ENCODE data around the gene STAP2.
"Not testable (repeated sequence)": the region's sequence is repeated elsewhere in the genome, so short reads cannot be mapped to it uniquely, and the experiment has no call there.

The STAP2 gene

GRCh38 chr19:4279530-4280422 is 58.9 kb downstream of the STAP2 start:
- H3K27me3 ChIP-seq (ENCODE audit: control insufficient read depth in 1 of 2, insufficient read depth in 2 of 2, low read length in 2 of 2), result peaks cover 32 to 35% of the 10 kb centered on the region in 2 donors

GRCh38 chr19:4279267-4279529 is 59.4 kb downstream of the STAP2 start:
- H3K27ac ChIP-seq (ENCODE audit: low read depth, low read length), result no peak overlapping the region
- no peak overlapping the region for H3K9ac ChIP-seq (ENCODE audit: low read depth in 1 of 2, low read length in 2 of 2)
- H3K36me3 ChIP-seq (ENCODE audit: control insufficient read depth in 1 of 2, insufficient read depth in 2 of 2, low read length in 2 of 2), result no peaks in the 10 kb centered on the region
- peaks cover 32 to 35% of the 10 kb centered on the region in 2 donors for H3K27me3 ChIP-seq (ENCODE audit: control insufficient read depth in 1 of 2, insufficient read depth in 2 of 2, low read length in 2 of 2)
- no peaks in the 10 kb centered on the region for H3K9me3 ChIP-seq (ENCODE audit: control insufficient read depth in 1 of 2, low read length in 2 of 2)
- no peak overlapping the region for H3K4me3 ChIP-seq (ENCODE audit: low read depth in 1 of 2, low read length in 2 of 2)
- H3K4me1 ChIP-seq (ENCODE audit: control insufficient read depth in 1 of 2, insufficient read depth in 2 of 2, low read length in 2 of 2), result peaks cover 0 to 4% of the 10 kb centered on the region in 2 donors

More at GRCh38 chr19:4279530-4280422, 58.9 kb downstream of the STAP2 start:
- H3K9ac ChIP-seq (ENCODE audit: low read depth in 1 of 2, low read length in 2 of 2), result no peak overlapping the region
- H3K9me3 ChIP-seq (ENCODE audit: control insufficient read depth in 1 of 2, low read length in 2 of 2), result no peaks in the 10 kb centered on the region
- H3K27ac ChIP-seq (ENCODE audit: low read depth, low read length), result no peak overlapping the region
- H3K36me3 ChIP-seq (ENCODE audit: control insufficient read depth in 1 of 2, insufficient read depth in 2 of 2, low read length in 2 of 2), result no peaks in the 10 kb centered on the region
- H3K4me3 ChIP-seq (ENCODE audit: low read depth in 1 of 2, low read length in 2 of 2), result no peak overlapping the region
- H3K4me1 ChIP-seq (ENCODE audit: control insufficient read depth in 1 of 2, insufficient read depth in 2 of 2, low read length in 2 of 2), result peaks cover 0 to 4% of the 10 kb centered on the region in 2 donors

GRCh38 chr19:4278419-4279266 is 60.0 kb downstream of the STAP2 start, which contains the start of gene SHD:
SHD (plus strand) TSS chr19:4279266; CDS start chr19:4280064, 798 bp downstream.
- Histone ChIP-seq H3K4me1 (ENCODE audit: control insufficient read depth in 1 of 2, insufficient read depth in 2 of 2, low read length in 2 of 2) (peaks cover 0 to 4% of the 10 kb centered on the region in 2 donors), H3K27me3 (ENCODE audit: control insufficient read depth in 1 of 2, insufficient read depth in 2 of 2, low read length in 2 of 2) (peaks cover 32 to 35% of the 10 kb centered on the region in 2 donors), H3K9me3 (ENCODE audit: control insufficient read depth in 1 of 2, low read length in 2 of 2) (no peaks in the 10 kb centered on the region), H3K27ac (ENCODE audit: low read depth, low read length) (no peak within 1 kb of the TSS), H3K4me3 (ENCODE audit: low read depth in 1 of 2, low read length in 2 of 2) (no peak within 1 kb of the TSS), H3K9ac (ENCODE audit: low read depth in 1 of 2, low read length in 2 of 2) (no peak within 1 kb of the TSS), H3K36me3 (ENCODE audit: control insufficient read depth in 1 of 2, insufficient read depth in 2 of 2, low read length in 2 of 2) (no peaks in the 10 kb centered on the region)

- H3K27me3 ChIP-seq (ENCODE audit: control insufficient read depth in 1 of 2, insufficient read depth in 2 of 2, low read length in 2 of 2), result peaks cover 29 to 33% of the 10 kb centered on the region in 2 donors
- H3K4me3 ChIP-seq (ENCODE audit: low read depth in 1 of 2, low read length in 2 of 2), result no peak overlapping the region
- H3K27ac ChIP-seq (ENCODE audit: low read depth, low read length), result no peak overlapping the region
Observed at GRCh38 chr19:4278010-4278409, 60.6 kb downstream of the STAP2 start.

GRCh38 chr19:4277191-4277696 is 61.4 kb downstream of the STAP2 start:
- no peak overlapping the region for H3K4me3 ChIP-seq (ENCODE audit: low read depth in 1 of 2, low read length in 2 of 2)
- H3K9me3 ChIP-seq (ENCODE audit: control insufficient read depth in 1 of 2, low read length in 2 of 2), result no peaks in the 10 kb centered on the region
- H3K27me3 ChIP-seq (ENCODE audit: control insufficient read depth in 1 of 2, insufficient read depth in 2 of 2, low read length in 2 of 2), result peaks cover 26 to 29% of the 10 kb centered on the region in 2 donors
- H3K36me3 ChIP-seq (ENCODE audit: control insufficient read depth in 1 of 2, insufficient read depth in 2 of 2, low read length in 2 of 2), result no peaks in the 10 kb centered on the region
- peaks cover 0 to 4% of the 10 kb centered on the region in 2 donors for H3K4me1 ChIP-seq (ENCODE audit: control insufficient read depth in 1 of 2, insufficient read depth in 2 of 2, low read length in 2 of 2)
- H3K9ac ChIP-seq (ENCODE audit: low read depth in 1 of 2, low read length in 2 of 2), result no peak overlapping the region
- no peak overlapping the region for H3K27ac ChIP-seq (ENCODE audit: low read depth, low read length)

More at GRCh38 chr19:4278010-4278409, 60.6 kb downstream of the STAP2 start:
- H3K4me1 ChIP-seq (ENCODE audit: control insufficient read depth in 1 of 2, insufficient read depth in 2 of 2, low read length in 2 of 2), result peaks cover 0 to 4% of the 10 kb centered on the region in 2 donors
- no peaks in the 10 kb centered on the region for H3K36me3 ChIP-seq (ENCODE audit: control insufficient read depth in 1 of 2, insufficient read depth in 2 of 2, low read length in 2 of 2)
- H3K9me3 ChIP-seq (ENCODE audit: control insufficient read depth in 1 of 2, low read length in 2 of 2), result no peaks in the 10 kb centered on the region
- no peak overlapping the region for H3K9ac ChIP-seq (ENCODE audit: low read depth in 1 of 2, low read length in 2 of 2)

GRCh38 chr19:4274321-4274686 is 64.3 kb downstream of the STAP2 start:
- H3K36me3 ChIP-seq (ENCODE audit: control insufficient read depth in 1 of 2, insufficient read depth in 2 of 2, low read length in 2 of 2); H3K27ac ChIP-seq (ENCODE audit: low read depth, low read length); H3K9me3 ChIP-seq (ENCODE audit: control insufficient read depth in 1 of 2, low read length in 2 of 2); H3K9ac ChIP-seq (ENCODE audit: low read depth in 1 of 2, low read length in 2 of 2); H3K4me1 ChIP-seq (ENCODE audit: control insufficient read depth in 1 of 2, insufficient read depth in 2 of 2, low read length in 2 of 2); H3K4me3 ChIP-seq (ENCODE audit: low read depth in 1 of 2, low read length in 2 of 2): not testable (repeated sequence)
- peaks cover 10 to 11% of the 10 kb centered on the region in 2 donors for H3K27me3 ChIP-seq (ENCODE audit: control insufficient read depth in 1 of 2, insufficient read depth in 2 of 2, low read length in 2 of 2)

All from duodenal mucosa (tissue), 2 donors.